NCI-H69 (cell line): Measurements from ENCODE around the gene GUCY1A1.

ENCODE experiments used
- DNase-seq: peaks from one replicate; lab custom pipeline; 2025; lab: John Stamatoyannopoulos, UW

Gene GUCY1A1

DNA sequence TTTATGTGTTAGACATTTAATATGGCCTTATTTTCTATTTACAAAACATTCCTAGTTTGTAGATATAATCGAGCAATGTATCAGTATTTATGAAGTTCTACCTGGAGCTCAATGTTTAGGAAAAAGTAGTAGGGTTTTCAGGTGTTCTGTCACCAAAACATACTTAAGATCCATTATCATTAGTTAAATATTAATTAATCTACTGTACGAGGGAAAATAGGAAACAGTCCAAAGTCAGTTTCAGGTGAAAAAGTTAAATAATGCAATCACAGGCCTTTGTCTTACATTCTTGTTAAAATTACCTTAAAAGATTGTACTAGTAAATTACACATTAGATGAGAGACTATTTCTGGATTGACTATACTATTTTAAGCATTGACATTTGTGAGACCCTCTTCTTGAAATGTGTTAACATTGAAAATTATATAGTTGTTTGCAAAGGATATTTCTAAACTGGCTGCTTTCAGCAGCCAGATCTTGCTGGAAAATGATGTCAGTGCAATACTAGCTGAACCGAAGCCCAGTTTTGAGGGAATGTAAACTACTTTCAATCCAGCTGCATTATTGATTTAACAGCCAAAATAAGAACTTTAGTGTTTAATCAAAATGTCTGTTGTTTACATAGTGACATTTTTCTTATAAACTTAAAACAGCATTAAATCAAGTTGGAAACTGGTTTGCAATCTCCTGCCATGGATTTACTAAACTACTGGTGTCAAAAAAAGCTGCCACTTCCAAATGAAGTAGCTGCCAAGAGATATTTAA lies 111.5 kb downstream of the GUCY1A1 start:
- no peak for DNase-seq

DNA sequence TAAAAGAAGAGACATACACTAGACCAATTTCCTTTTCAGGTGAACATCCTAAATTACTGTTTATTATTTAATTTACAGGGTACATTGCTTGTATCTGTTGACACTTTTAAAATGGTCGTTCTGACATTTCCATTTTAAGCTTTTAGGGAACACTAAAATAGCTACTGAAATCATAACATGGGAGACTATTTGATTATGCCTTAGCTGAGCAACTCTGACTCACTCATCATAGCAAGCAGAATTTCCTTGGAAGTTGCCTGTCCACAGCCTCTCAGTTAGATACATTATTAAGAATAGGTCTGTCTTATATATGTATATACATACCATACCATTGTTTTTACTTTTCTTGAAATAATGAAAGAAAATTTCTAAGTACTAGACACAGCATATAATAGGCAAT lies 114.1 kb downstream of the GUCY1A1 start:
- DNase-seq: no peak

DNA sequence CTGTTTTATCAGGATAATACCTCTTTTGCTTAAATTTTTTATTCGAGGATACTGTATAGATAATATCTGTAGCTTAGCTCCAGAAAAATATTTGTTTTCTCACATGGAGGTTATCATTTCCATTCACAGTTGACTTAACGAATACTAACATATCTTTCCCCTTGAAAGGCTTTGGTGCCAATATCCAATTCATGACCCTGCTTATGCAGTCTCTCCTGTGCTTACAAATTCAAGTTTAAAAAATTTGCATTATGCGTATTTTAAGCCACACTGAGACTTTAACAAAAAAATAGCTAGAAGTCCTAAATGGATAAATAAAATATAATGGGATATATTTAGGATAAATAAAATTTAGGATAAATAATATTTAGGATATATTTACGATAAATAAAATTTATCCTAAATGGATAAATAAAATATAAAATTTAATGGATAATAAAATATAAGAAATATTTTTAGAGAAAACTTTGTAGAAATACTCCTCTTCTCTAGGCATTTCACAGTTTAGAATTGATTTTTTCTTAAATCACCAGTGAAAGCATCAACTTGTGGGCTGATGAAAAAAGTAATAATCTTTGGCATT lies 114.7 kb downstream of the GUCY1A1 start:
- no peak for DNase-seq
